ENCODE results near the gene PTGDS.
"Not testable (repeated sequence)": the region's sequence is repeated elsewhere in the genome, so short reads cannot be mapped to it uniquely, and the experiment has no call there.

The PTGDS gene

DNA sequence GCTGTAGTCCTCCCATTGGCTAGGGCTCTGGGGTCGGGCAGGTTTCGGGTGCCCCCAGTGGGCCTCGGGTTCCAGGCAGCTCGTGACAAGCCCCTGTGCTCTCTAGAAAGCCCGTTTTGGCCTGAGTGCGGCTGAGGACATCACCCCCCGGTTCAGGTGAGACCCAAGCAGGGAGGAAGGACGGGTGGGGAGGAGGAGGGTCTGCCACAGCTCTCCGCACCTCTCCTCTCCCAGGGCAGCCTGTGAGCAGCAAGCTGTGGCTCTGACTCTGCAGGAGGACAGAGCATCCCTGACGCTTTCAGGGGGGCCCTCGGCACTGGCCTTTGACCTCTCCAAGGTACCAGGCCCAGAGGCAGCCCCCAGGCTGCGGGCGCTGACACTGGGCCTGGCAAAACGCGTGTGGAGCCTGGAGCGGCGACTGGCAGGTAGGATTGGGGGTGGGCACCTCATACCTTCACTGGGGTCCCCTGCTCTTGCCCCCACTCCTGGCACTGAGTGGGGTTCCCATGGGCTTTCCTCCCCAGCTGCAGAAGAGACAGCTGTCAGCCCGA is 15.6 kb downstream of the PTGDS start:
- DNase-seq = no peak

DNA sequence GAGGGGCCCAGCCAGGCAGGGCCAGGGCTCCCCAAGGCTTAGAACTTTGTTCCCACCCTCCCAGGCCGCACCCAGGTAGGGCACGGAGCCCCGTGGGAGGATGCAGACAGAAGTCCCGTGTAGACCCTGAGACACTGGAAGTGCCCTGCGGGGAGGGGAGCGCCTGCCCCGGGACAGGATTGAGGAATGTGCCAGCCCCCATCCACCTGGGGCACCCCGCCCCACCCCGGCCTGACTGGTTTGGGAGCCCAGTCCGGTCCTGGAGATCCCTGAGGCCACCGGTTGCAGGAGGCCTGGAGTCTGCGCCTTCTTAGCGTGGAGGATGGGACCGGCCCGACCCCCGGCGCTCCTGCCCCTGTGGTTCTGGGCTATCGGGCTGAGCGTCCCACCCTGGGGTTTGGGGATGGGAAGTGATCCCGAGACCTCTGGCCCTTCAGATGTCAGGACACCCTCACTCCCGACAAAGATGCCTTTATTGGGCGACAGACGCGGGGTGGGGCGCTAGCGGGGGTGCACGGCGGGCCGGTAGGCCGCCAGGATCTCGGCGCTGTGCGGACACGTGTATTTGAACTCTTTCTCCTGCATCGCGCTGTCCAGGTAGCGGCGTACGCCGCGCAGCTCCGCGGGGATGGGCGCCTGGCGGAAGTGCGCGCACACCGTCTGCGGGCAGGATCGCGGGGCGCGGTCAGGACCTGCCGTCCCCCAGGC is 17.0 kb downstream of the PTGDS start:
- no peak for DNase-seq

DNA sequence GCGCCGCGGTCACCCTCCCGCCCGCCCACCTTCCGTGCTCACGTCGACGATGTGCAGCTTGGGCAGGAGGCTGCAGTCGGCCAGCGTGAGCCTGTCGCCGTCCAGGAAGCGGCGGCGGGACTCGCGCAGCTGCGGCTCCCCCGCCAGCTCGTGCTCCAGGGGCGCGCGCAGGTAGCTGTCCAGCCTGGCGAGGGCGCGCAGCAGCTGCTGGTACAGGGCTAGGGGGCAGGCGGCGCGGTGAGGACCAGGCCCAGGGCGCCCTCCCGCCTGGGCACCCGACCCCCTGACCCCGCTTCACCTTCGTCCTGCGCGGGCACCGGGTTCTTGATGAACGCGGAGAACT is 17.6 kb downstream of the PTGDS start:
- no peak for DNase-seq

DNA sequence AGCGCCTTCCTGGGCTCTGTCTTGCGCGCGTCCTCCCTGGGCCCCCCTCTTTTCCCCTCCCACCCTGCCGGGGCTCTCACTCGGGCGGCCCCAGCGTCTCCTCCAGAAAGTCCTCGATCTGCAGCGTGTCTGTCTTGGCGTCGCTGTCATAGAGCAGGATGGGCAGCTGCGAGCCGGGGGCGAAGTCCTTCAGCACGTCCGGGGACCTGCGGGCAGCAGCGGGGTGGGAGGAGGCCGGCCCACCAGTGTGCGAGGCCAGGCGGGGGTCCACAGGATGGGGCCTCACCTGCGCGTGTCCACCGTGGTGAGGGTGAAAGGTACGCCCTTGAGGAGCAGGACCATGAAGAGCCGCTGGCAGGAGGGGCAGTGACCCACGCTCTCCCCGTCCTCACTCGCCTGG is 18.1 kb downstream of the PTGDS start:
- no peak for DNase-seq

DNA sequence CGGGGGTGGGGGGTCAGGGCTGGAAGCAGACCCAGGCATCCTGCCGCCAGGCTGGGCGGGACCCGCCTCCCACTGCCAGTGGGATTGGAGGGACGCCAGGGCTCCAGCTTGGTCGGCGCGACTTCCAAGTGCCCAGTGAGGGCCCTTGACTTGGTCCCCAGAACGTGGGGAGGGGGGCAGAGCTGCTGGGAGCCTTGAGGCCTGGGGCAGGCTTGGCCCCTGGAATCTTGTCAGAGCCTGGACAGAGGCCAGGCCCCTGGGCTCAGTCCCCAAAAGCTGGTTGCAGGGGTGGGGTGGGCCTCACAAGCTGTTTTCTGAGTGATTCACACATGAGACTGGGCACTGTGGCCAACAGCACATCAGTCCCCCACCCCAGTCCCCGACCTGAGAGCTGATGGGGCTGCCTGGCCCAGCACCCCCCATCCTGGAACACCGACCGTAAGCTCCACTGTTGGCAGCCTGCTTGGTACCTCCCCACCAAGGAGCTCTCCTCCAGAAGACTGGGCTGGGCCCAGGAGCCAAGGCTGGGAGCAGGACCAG is 18.5 kb downstream of the PTGDS start:
- DNase-seq = no peak

DNA sequence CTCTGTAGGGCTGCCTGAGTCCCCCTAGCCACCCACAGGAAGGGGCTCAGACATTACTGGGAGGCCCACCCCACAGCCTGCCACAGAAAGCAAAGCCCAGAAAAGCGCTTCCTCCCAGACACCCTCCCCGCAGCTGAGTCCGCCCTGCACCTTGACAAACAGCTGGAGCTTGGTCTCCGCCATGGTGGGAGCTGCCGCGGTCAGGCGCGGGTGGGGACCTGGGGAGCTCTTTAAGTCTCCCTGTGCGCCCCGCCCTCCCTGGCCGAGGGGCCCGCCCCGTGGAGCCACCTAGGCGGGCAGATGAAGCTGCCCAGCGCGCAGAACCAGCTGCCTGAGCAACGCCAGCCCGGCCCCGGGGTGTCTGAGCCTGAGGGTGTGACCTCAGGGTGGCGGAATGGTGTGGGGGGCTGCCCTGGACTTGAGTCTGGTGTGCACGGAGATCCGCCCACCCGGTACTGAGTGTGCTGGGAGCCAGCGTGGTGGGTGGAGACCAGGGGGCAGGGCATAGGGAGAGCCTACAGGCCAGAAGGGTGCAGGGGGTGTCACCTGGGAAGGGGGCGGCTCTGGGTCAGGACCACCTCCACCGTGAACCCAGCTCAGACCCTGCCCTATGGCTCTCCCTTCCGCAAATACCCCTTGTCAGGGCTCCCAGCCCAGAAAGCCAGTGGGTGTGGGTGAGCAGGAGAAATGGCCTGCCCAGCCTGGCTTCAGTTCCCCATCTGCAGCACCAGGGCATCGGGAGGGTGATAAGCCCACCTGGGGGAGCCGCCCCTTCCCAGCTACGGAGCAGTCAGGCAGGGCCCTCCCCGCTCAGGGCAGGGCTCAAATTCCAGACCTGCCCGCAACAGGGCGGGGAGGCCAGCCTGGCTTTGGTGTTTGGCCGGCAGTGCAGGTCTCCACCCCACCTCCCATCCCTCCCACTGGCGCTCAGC is 19.3 kb downstream of the PTGDS start, which contains the start of gene CLIC3:
CLIC3 (minus strand) TSS at position 208 of the 932 bp plus-strand sequence; CDS start at position 183, 25 bp downstream.
- peak; percentile 52 for DNase-seq

DNA sequence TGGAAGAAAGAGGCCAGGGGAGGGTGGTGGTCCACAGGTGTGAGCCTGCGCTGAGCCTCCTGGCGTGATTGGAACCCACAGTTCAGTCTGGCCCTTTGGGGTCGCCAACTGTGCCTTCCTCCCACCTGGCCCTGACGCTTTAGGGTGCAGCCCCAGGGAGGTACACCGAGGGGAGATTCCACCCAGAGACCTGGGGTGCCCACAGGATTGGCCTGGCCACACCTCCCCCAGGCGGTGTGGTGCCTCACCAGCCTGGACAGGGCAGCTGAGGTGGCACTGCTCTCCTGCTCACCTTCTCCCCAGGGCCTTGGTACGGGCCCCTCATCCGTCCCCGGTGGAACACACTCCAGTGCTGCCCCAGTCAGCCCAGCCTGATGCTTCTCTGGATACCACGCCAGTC is 20.1 kb downstream of the PTGDS start:
- no peak for DNase-seq

DNA sequence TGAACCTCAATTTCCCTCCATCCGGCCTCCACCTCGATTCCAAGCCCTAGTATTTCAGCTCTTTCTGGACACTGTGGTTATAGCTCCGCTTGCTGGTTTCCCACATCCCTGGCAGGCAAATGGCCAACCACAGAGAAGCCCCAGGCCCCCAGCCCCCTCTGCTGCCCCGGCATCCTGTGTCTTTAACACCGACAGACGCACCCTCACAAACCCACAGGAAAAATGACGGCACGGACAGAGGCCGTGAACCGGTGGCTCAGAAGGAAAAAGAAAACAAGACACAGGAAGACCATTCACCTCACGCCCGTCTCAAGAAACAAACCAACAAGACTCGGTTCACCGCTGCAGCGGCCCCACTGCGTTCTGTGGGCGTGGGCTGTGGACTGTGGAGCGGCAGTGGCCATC is 20.5 kb downstream of the PTGDS start:
- DNase-seq = no peak

DNA sequence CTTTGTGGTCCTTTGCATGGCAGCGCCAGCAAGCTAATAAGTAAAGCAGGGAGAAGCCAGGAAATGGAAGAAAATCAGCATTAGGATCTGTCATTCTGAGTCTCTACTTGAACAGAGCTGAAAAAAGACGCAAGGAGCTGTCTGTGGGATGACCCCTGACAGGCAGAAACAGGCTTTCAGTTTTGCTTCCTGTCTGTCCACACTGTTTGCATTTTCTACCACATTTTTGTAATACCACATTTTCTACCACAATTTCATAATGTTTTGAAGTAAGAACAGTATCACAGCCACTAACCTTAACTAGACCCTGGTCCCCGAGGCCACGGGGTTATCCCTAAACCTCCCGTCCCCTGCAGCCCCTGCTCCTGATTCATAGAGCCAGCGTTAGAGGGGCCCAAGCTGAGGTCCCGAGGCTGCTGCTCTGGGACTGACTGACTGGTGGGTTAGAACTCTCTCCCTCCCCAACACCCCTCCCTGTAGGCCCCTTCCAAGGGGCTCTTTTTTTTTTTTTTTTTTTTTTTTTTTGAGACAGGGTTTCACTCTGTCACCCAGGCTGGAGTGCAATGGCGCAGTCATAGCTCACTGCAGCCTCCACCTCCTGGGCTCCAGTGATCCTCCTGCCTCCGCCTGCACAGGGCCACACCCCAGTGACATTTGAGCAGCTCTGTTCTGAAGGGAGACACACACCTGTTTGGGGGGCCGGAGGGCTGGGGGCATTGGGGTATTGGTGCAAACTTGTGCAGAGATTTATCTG is 23.1 kb downstream of the PTGDS start:
- DNase-seq = no peak

DNA sequence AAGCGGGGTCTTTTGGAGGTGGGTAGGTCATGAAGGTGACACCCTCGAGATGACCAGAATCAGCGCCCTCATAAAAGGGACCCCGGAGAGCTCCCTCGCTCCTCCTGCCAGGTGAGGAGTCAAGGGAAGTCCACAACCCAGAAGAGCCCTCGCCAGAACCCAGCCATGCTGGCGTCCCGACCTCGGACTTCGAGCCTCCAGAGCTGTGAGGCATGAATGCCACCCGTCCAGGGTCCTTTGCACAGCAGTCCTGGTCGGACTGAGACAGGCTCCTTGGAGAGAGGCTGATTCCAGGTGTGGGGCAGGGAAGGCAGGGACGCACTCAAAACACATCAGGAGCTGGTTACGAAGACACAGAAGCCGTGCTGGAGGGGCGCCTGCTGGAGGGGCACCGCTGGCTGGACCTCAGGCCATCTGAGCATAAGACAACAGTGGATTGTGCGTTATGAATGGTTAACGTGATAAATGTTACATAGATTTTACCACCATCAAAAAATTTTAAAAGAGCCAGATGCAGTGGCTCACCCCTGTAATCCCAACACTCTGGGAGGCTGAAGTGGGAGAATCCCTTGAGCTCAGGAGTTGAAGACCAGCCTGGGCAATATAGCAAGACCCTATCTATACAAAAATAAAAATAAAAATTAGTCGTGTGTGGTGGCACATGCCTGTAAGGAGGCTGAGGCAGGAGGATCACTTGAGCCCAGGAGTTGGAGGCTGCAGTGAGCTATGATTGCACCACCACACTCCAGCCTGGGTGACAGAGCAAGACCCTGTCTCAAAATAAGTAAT is 24.7 kb downstream of the PTGDS start:
- DNase-seq = no peak

DNA sequence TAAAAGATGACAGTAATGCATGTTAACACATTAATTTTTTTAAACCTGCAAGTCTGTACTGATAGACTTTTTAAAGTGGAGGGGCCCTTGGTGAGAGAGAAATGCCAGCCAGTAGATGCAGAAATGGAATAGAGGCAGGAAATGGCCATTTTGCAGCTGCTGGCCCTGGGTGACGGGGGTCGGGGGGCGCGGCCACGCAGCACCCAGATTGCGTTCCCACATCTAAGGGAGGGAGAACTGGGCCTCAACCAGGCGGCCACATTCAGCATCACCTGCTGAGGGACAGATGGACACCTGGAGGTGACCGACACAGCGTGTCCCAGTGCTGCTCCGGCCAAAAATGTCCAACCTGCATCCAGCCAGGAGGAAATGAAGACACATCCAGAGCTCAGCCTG is 25.3 kb downstream of the PTGDS start:
- DNase-seq = no peak

DNA sequence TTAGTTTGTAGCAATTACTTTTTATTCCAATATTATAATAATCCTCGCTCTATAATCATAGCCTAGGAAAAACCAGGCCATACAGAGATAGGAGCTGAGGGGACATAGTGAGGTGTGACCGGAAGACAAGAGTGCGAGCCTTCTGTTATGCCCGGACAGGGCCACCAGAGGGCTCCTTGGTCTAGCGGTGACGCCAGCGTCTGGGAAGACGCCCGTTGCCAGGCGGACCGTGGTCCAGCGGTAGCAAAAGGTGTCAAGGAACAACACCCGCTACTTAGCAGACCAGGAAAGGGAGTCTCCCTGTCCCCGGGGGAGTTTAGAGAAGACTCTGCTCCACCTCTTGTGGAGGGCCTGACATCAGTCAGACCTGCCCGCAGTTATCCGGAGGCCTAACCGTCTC is 27.0 kb downstream of the PTGDS start:
- not testable (repeated sequence) for DNase-seq

DNA sequence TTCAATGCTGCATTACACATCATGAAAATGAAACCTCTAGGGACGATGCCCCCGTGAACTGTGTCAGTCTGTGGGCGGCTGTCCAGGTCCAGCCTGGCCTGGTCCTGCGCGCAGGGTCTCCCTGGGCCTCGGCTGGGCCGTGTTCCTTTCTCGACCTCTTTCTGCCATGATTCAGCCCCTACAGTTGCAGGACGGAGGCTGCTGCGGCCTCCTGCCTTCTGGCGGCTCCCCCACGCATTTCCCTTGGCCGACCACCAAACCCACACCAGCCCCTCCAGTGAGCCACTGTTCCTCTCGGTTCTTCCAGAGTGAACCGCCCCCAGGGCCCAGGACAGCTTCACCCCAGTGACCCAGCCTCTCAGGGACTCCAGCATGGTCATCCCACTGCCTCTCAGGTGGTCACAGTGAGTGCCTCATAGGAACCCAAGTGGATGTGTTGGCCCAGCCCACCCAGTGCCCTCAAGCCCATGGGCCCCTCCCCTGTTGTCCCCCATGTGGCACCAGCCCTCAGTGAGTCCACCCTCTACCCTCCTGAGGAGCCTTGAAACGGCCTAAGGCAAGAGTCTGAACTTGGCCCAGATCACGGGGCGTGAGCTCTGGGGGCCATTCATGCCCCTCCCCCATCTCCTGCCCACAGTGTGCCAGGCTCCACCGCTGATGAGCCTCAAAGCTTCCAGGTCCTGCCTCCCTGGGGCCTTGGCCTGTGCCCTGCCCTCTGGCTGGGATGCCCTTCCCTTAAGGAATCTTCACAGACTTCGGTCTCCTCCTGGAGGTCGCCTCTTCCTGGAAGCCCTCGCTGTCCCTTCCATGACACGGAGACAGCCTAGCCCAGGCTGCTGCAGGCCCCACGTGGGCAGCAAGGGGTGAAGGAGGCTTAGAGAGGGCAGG is 29.1 kb downstream of the PTGDS start:
- no peak for DNase-seq

DNA sequence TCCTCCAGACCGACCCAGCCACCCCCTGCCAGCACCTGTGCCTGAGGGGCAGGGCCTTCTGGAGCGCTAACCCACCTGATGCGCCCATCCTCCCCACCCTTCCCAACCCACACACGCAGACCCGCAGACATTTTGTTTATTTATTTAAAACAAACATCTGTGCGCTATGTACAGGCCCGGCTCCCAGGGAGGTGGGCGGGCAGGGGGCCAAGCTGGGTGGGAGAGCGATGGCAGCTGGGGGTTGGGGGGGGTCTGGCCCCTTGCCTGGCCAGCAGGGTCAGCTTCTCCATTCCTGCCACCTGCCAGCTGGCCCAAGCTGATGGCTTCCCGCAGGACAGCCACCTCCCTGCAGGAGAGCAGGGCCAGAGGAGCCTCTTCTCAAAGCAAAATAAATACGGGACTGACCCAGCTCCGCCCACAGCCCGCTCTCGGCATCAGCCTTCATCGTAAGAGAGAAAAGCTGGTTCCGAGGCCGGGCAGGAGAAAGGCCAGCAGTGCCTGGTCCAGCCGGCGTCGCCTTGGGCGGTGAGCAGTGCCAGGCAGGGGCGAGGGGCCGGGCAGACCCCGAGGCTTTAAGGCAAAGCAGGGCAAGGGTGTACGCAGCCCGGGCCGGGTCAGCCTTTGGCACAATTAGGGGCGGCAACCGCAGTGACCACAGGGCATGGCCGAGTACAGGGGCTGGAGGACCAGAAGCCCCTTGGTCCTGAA is 30.0 kb downstream of the PTGDS start:
- no peak for DNase-seq

DNA sequence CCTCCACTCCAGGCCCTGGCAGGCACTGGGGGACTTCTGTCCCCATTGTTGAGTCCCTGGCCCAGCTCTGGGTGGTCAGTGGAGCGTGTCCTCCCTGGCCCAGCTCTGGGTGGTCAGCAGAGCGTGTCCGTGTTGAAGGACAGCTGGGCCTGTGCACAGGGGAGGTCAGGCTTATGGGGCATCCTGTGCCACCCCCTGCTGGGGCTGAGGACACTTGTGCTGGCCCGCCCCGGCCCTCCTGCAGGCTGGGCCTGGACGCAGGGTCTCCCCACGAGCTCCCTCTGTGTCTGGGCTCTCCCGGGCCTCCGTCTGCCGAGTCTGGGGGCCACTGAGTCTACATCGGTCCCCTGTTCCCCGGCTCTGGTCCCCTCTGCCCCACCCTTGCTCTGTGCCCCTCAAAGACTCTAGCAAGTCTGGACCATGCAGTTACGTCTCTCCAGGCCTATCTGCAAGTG is 30.5 kb downstream of the PTGDS start:
- no peak for DNase-seq

DNA sequence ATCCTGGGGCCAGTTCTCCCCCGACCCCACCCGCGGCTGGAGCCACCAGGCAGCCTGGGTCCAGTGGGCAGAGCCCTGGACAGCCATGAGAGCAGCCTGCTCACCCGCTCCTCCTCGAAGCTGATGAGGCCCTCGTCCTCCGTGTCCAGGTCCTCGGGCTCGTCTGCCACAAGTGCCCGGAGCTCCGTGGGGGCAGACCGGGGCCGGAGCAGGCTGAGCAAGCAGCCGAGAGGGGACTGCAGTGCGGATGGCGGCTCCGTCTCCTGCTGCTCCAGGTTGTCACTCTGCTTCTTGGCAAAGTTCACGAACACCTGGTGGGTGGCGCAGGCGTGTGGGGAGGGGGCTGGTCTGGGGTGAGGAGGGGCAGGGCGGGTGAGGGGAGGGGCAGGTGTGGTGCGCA is 31.0 kb downstream of the PTGDS start:
- DNase-seq = no peak

DNA sequence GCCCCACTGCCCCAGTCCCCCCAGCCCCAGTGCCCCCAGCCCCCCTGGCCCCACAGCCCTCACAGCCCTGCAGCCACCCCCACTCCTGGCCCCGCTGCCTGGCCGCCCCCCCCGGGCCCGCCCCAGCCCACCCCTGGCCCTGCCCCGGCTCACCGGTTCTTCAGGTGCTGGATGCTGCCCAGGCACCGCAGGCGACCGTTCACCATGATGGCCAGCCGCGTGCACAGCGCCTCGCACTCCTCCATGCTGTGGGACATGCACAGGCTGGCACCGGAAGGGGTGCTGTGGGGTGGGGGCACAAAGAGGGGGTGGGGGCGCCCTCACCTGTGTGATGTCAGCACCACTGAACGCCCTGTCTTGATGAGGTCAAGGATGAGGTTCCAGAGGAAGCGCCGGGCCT is 31.9 kb downstream of the PTGDS start:
- DNase-seq = no peak

DNA sequence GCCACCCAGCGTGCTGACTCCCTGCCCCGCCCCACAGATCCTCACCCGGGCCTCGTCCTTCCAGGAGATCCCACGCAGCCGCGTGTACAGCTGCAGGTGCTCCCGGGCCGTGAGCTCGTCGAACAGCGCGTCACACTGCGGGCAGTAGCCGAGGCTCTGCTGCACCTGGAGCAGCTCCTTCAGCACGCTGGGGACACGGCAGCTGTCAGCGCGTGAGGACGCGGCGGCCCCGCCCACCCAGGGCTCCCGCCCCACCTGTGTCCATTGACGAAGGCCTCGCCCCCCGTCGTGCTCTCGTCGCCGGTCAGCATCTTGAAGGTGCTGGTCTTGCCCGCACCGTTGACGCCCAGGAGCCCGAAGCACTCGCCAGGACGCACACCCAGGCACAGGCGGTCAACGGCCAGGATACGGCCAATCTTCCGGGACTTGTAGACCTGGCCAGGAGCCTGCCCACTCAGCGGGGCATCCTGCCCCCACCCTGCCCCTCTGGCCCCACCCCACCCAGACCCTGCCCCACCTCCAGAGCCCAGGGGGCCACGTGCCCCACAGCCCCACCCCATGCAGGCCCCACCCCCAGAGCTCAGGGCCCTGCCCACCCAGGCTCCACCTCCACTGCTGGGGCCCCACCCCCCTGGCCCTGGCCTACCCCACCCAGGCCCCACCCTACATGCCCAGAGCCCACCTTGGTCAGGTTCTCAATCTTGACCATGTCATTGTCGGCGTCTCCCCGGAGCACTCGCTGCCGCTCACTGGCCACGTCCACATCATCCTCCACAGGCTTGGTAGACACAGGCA is 32.8 kb downstream of the PTGDS start:
- no peak for DNase-seq

DNA sequence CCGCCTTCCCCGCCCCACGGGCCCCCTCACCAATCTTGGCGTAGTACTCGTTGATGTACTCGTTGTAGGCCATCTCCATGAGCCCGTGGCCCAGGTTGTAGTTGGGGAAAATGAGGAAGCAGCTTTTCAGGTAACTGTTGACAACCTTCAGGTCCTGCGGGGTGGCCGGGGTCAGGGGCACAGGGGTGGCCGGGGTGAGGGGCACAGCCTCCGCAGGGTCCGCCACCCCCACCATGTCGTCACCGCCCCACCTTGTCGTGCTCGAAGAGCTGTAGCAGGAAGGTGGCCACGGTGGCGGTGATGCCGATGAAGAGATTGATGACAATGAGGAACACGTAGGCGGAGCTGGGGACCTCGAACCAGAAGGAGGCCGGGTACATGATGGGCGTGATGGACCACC is 33.9 kb downstream of the PTGDS start:
- DNase-seq = no peak
